ENCODE measurements around the gene SLC34A1. TPM values are rescaled to one million over a fixed set of nuclear protein-coding genes. Genes with fewer than 3 reads are reported as not detected.
A peak's percentile ranks its signal among the peaks of the same experiment; 100 is the strongest.

SLC34A1 gene
- total RNA-seq, 2 experiments from 2014 or later: not detected

- intact Hi-C loops (cut with micrococcal nuclease): no loop called here
- CTCF ChIA-PET: interaction anchor here (5.3 to 6.8 kb wide), 3 partner anchors 9 to 107 kb away, joined by 72 to 138 read pairs (median 125); partner anchors contain the start of genes PDLIM7 and PFN3
- Mint-ChIP-seq H3K9me3 (no peaks in the 10 kb centered on the region), H3K27ac (no peak overlapping the region), H3K4me1 (ENCODE audit: low read depth) (peaks cover 23% of the 10 kb centered on the region), H3K36me3 (ENCODE audit: low read depth) (no peaks in the 10 kb centered on the region), H3K4me3 (no peak overlapping the region), H3K27me3 (ENCODE audit: low read depth) (no peaks in the 10 kb centered on the region)
- DNase-seq: no peak
These were observed 9.8 kb downstream of the SLC34A1 start for GRCh38 chr5:177393990-177394389.

- DNase-seq: no peak
- intact Hi-C loops (cut with micrococcal nuclease): no loop called here
- Mint-ChIP-seq H3K9me3 (no peaks in the 10 kb centered on the region), H3K4me3 (no peak overlapping the region), H3K4me1 (ENCODE audit: low read depth) (peaks cover 4% of the 10 kb centered on the region), H3K27ac (no peak overlapping the region), H3K27me3 (ENCODE audit: low read depth) (no peaks in the 10 kb centered on the region), H3K36me3 (ENCODE audit: low read depth) (no peaks in the 10 kb centered on the region)
- CTCF ChIA-PET: interaction anchor here (0.7 to 1.2 kb wide), 2 partner anchors 31 to 87 kb away, joined by 3 to 4 read pairs; no protein-coding TSS in a partner anchor
These were observed 11.8 kb downstream of the SLC34A1 start for GRCh38 chr5:177396078-177396477.

- Mint-ChIP-seq H3K27me3 (ENCODE audit: low read depth) (peaks cover 6% of the 10 kb centered on the region), H3K4me3 (no peak overlapping the region), H3K9me3 (no peaks in the 10 kb centered on the region), H3K27ac (no peak overlapping the region), H3K36me3 (ENCODE audit: low read depth) (no peaks in the 10 kb centered on the region), H3K4me1 (ENCODE audit: low read depth) (no peaks in the 10 kb centered on the region)
- DNase-seq: no peak
- CTCF ChIA-PET: interaction anchor here (0.9 kb wide), 1 partner anchor 88 kb away, joined by 5 read pairs; no protein-coding TSS in a partner anchor
- intact Hi-C loops (cut with micrococcal nuclease): no loop called here
These were observed 12.6 kb downstream of the SLC34A1 start for GRCh38 chr5:177396807-177397206.

GRCh38 chr5:177397875-177398390, 13.7 kb downstream of the SLC34A1 start:
- Mint-ChIP-seq H3K36me3 (ENCODE audit: low read depth) (no peaks in the 10 kb centered on the region), H3K27me3 (ENCODE audit: low read depth) (peaks cover 12% of the 10 kb centered on the region), H3K27ac (no peak overlapping the region), H3K4me1 (ENCODE audit: low read depth) (peaks cover 11% of the 10 kb centered on the region), H3K9me3 (no peaks in the 10 kb centered on the region), H3K4me3 (no peak overlapping the region)
- DNase-seq: no peak
- intact Hi-C loops (cut with micrococcal nuclease): no loop called here
- CTCF ChIA-PET: interaction anchor here (0.6 to 1.3 kb wide), 4 partner anchors 16 to 127 kb away, joined by 3 to 5 read pairs (median 3); no protein-coding TSS in a partner anchor

- CTCF ChIA-PET: interaction anchor here (5.0 to 9.9 kb wide), 3 partner anchors 9 to 91 kb away, joined by 28 to 161 read pairs (median 138); no protein-coding TSS in a partner anchor
- no peaks in the 10 kb centered on the region for H3K36me3 Mint-ChIP-seq (ENCODE audit: low read depth)
- H3K9me3 Mint-ChIP-seq: no peaks in the 10 kb centered on the region
- intact Hi-C loops (cut with micrococcal nuclease): no loop called here
- H3K4me1 Mint-ChIP-seq (ENCODE audit: low read depth): peaks cover 19% of the 10 kb centered on the region
- H3K27ac Mint-ChIP-seq: no peak within 1 kb of the TSS
- no peak within 1 kb of the TSS for H3K4me3 Mint-ChIP-seq
- no peak for DNase-seq
- peaks cover 15% of the 10 kb centered on the region for H3K27me3 Mint-ChIP-seq (ENCODE audit: low read depth)
These were observed 16.0 kb downstream of the SLC34A1 start, which contains the start of gene PFN3 for GRCh38 chr5:177399997-177400868. Gene PFN3, minus strand, starts transcription at chr5:177400661. Its CDS starts 85 bp downstream, at chr5:177400576.

- H3K4me1 Mint-ChIP-seq (ENCODE audit: low read depth): peaks cover 19% of the 10 kb centered on the region
- H3K27ac Mint-ChIP-seq: no peak overlapping the region
- intact Hi-C loops (cut with micrococcal nuclease): loop anchor here (1.0 kb wide), 6 partner anchors 12 to 288 kb away; partner anchors contain the start of gene GRK6
- peak overlapping the region; percentile 78 for H3K4me3 Mint-ChIP-seq
- CTCF ChIA-PET: interaction anchor here (0.6 to 9.9 kb wide), 28 partner anchors 11 to 288 kb away, joined by 3 to 161 read pairs (median 18); partner anchors contain the start of genes GRK6, PDLIM7, PRR7 and SLC34A1
- DNase-seq: peak; percentile 89
- H3K36me3 Mint-ChIP-seq (ENCODE audit: low read depth): no peaks in the 10 kb centered on the region
- no peaks in the 10 kb centered on the region for H3K9me3 Mint-ChIP-seq
- H3K27me3 Mint-ChIP-seq (ENCODE audit: low read depth): peaks cover 15% of the 10 kb centered on the region
These were observed 18.2 kb downstream of the SLC34A1 start for GRCh38 chr5:177402271-177403043.

- Mint-ChIP-seq H3K27ac (no peak overlapping the region), H3K36me3 (ENCODE audit: low read depth) (no peaks in the 10 kb centered on the region), H3K4me3 (peak overlapping the region; percentile 78), H3K27me3 (ENCODE audit: low read depth) (peaks cover 15% of the 10 kb centered on the region), H3K9me3 (no peaks in the 10 kb centered on the region), H3K4me1 (ENCODE audit: low read depth) (peaks cover 19% of the 10 kb centered on the region)
- peak; percentile 77 for DNase-seq
- intact Hi-C loops (cut with micrococcal nuclease): loop anchor here (1.0 kb wide), 3 partner anchors 23 to 98 kb away; partner anchors contain the start of gene GRK6
- CTCF ChIA-PET: interaction anchor here (0.6 to 9.9 kb wide), 29 partner anchors 11 to 600 kb away, joined by 3 to 161 read pairs (median 14); partner anchors contain the start of genes GRK6, PDLIM7, PRR7 and SLC34A1
These were observed 19.0 kb downstream of the SLC34A1 start for GRCh38 chr5:177403102-177403791.

GRCh38 chr5:177403792-177404640, 19.8 kb downstream of the SLC34A1 start:
- Mint-ChIP-seq H3K9me3 (no peaks in the 10 kb centered on the region), H3K4me3 (peak overlapping the region; percentile 78), H3K4me1 (ENCODE audit: low read depth) (peaks cover 19% of the 10 kb centered on the region), H3K27me3 (ENCODE audit: low read depth) (peaks cover 15% of the 10 kb centered on the region), H3K27ac (no peak overlapping the region), H3K36me3 (ENCODE audit: low read depth) (no peaks in the 10 kb centered on the region)
- peak; percentile 90 for DNase-seq
- intact Hi-C loops (cut with micrococcal nuclease): loop anchor here (1.0 to 2.0 kb wide), 7 partner anchors 22 to 97 kb away; partner anchors contain the start of genes GRK6 and PDLIM7
- CTCF ChIA-PET: interaction anchor here (0.7 to 9.9 kb wide), 33 partner anchors 8 to 112 kb away, joined by 3 to 161 read pairs (median 14); partner anchors contain the start of genes GRK6, PDLIM7, PRR7 and SLC34A1

GRCh38 chr5:177404641-177405179, 20.5 kb downstream of the SLC34A1 start:
- Mint-ChIP-seq H3K36me3 (ENCODE audit: low read depth) (no peaks in the 10 kb centered on the region), H3K4me1 (ENCODE audit: low read depth) (peaks cover 19% of the 10 kb centered on the region), H3K27me3 (ENCODE audit: low read depth) (peaks cover 15% of the 10 kb centered on the region), H3K27ac (no peak overlapping the region), H3K4me3 (peak overlapping the region; percentile 78), H3K9me3 (no peaks in the 10 kb centered on the region)
- intact Hi-C loops (cut with micrococcal nuclease): loop anchor here (1.0 to 2.0 kb wide), 4 partner anchors 25 to 93 kb away; partner anchors contain the start of gene PDLIM7
- no peak for DNase-seq
- CTCF ChIA-PET: interaction anchor here (0.8 to 9.9 kb wide), 28 partner anchors 8 to 111 kb away, joined by 3 to 161 read pairs (median 18); partner anchors contain the start of genes GRK6, PDLIM7, PRR7 and SLC34A1

GRCh38 chr5:177405312-177405711, 21.1 kb downstream of the SLC34A1 start:
- Mint-ChIP-seq H3K9me3 (no peaks in the 10 kb centered on the region), H3K4me1 (ENCODE audit: low read depth) (peaks cover 19% of the 10 kb centered on the region), H3K27me3 (ENCODE audit: low read depth) (peaks cover 15% of the 10 kb centered on the region), H3K4me3 (no peak overlapping the region), H3K36me3 (ENCODE audit: low read depth) (no peaks in the 10 kb centered on the region), H3K27ac (no peak overlapping the region)
- CTCF ChIA-PET: interaction anchor here (1.0 to 9.9 kb wide), 16 partner anchors 9 to 104 kb away, joined by 3 to 161 read pairs (median 36); partner anchors contain the start of genes GRK6, PRR7 and SLC34A1
- intact Hi-C loops (cut with micrococcal nuclease): loop anchor here (2.0 kb wide), 1 partner anchor 39 kb away; no protein-coding TSS in a partner anchor
- DNase-seq: no peak
